HuH-7.5 (cell line): ENCODE results near the gene EGLN3.

Experiments used
- DNase-seq: peaks from one replicate; pipeline ENCODE4 v3.0.0; 2011; ENCODE audit warnings: low spot score

EGLN3 gene

GRCh38 chr14:33910435-33910834 lies 40.4 kb downstream of the EGLN3 start:
- no peak for DNase-seq

- no peak for DNase-seq
Measured at GRCh38 chr14:33909380-33910084, 41.3 kb downstream of the EGLN3 start.

- DNase-seq = no peak
Measured at GRCh38 chr14:33908540-33909223, 42.2 kb downstream of the EGLN3 start.

- no peak for DNase-seq
Measured at GRCh38 chr14:33906968-33907367, 43.9 kb downstream of the EGLN3 start.

DNA sequence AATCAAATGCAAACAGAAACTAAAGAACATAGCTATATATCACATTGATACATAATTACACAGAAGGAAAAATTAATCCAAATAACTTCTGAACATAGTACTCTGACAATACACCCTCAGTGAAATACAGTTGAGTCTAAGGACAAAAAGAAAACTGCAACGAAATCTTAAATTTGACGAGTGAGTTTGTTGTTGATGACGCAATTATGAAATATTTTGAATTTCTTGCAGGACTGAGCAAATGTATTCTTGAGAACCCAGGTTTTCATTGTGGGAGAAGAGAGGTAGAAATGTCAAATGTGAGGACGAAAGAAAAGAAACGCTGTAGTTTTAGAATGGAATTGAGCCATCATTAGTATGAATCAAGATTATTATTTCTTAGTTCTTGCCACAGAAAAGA lies 46.3 kb downstream of the EGLN3 start:
- no peak for DNase-seq

- DNase-seq = no peak
Measured at GRCh38 chr14:33903369-33903768, 47.5 kb downstream of the EGLN3 start.

- DNase-seq = no peak
Measured at GRCh38 chr14:33902363-33902762, 48.5 kb downstream of the EGLN3 start.

DNA sequence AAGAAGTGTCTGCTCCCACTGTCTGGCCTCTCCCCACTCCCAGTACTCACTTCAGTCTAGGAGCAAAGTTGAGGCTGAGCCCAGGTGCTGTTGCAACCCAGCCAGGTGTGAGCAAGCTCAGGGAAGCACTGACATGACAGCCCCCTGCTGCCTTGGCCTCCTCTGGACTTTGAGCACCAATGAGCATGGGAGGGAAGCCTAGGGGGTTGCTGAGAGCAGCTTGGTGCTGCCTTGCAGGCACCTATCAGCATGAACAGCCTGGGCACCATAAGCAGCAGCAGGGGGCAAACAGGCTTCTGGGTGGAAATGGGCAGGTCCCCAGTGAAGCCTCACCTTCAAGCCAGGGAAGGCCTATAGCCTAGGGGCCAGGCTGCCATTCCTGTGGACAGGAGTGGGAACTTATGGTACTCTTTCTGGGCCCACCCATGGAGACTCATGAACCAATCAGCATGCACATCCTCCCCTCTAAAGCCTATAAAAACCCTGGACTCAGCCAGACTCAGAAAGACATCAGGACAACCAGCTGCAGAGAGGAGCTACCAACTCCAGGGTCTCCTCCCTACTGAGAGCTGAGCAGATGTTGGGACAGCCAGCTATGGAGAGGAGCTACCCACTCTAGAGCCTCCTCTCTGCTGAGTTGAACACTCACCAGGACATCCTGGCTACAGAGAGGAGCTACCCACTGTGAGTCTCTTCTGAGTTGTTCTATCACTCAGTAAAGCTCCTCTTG lies 49.3 kb downstream of the EGLN3 start:
- no peak for DNase-seq

DNA sequence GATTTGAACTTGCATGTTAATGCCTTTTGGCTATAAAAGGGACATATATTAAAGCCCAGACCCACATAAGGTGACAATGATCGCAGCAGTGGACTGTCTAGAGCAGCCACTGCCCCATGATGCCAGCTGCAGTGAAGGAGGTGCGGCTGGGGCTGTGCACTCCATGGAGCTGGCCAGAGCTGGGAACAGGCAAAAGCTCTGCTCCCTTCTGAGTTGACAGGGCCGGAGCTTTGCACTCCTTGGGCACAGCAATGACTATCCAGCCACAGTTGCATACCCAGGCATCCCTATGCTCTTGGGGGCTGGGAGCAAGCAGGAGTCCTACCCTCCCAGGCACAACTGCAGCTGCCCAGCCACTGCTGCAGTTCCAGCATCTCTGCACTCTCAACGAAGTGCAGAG lies 50.2 kb downstream of the EGLN3 start:
- no peak for DNase-seq

DNA sequence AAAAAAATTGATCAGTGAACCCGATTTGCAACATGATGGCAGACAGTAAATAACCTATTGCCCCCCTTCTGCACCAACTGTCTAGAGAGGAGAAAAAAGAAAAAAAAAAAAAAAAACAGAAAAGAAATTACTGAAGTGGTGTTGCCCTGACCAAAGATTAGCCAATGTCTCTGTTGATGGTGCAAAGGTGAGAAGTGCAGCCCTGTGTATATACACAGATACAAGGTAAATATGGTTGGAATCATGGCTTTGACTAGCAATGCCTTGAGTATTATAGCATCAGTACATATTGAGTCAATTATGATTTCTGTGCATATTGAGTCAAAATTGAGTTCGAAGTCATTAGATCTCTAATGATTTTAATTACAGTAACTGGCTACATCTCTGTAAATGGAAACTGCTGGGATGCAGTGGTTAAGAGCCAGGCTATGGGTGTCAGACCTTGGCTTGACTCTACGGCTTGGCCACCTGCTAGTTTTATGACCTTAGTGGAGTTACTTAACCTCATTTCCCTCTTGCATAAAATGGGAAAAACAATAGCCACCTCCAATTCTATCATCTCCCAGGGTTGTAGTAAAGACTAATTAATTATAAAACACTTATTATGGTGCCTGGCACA lies 51.0 kb downstream of the EGLN3 start:
- DNase-seq = no peak

DNA sequence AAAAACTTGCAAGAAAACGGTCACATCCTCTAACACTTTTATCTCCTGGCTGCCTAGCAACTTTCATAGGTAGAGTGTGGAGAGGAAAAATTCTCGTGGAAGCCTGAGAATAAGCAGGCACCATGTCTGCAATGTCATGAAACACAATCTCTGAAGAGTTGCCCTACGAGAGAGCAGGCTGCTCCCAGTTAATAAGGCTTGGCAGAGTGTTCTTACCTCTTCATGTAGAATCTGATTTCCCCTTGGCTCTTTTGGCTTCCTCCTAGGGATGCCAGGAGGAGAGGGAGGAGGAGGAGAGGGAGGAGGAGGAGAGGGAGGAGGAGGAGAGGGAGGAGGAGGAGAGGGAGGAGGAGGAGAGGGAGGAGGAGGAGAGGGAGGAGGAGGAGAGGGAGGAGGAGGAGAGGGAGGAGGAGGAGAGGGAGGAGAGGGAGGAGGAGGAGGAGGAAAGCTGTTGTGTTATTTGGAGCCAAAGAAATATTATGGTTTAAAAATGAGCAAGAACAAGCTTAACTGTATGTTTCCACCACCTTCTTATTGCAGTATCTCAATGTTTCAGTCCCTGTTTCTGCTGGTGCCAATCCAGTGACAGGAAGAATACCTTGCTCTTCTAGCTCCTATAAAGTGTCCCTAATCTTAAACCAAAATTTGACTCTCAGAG lies 52.9 kb downstream of the EGLN3 start:
- no peak for DNase-seq

- DNase-seq = no peak
Measured at GRCh38 chr14:33897382-33897781, 53.5 kb downstream of the EGLN3 start.

GRCh38 chr14:33894339-33894738 lies 56.5 kb downstream of the EGLN3 start:
- no peak for DNase-seq

DNA sequence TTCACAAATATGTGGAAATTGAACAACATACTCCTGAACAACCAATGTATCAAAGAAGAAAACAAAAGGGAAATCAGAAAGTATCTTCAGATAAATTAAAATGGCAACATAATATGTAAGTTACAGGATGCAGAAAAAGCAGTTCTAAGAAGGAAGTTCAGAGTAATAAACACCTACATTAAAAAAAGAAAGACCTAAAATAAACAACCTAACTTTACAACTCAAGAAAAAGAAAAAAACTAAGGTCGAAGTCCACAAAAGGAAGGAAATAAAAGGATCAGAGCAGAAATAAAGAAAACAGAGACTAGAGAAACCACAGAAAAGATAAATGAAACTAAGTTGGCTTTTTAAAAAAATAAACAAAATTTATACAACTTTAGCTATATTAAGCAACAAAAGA lies 59.2 kb downstream of the EGLN3 start:
- no peak for DNase-seq

- DNase-seq = no peak
Measured at GRCh38 chr14:33884916-33885315, 66.0 kb downstream of the EGLN3 start.

- no peak for DNase-seq
Measured at GRCh38 chr14:33880330-33880729, 70.5 kb downstream of the EGLN3 start.

- no peak for DNase-seq
Measured at GRCh38 chr14:33879684-33880286, 71.1 kb downstream of the EGLN3 start.

- DNase-seq = no peak
Measured at GRCh38 chr14:33876274-33876673, 74.6 kb downstream of the EGLN3 start.
